Colonic mucosa (tissue), 4 donors: ENCODE results near the gene OR5AL1. TPM values are rescaled to one million over a fixed set of nuclear protein-coding genes. Genes with fewer than 3 reads are reported as not detected.
"Not testable (repeated sequence)": the region's sequence is repeated elsewhere in the genome, so short reads cannot be mapped to it uniquely, and the experiment has no call there.

Source experiments
- DNase-seq: peaks from one replicate; pipeline ENCODE4 v3.0.0-alpha.2; 2020
- H3K27ac ChIP-seq: fragments of 200-600 bp; one replicate; pipeline ENCODE4 v1.8.0; 2021
- H3K27me3 ChIP-seq: fragments of 200-600 bp; one replicate; pipeline ENCODE4 v1.8.0; 2021
- H3K36me3 ChIP-seq: fragments of 200-600 bp; one replicate; pipeline ENCODE4 v1.8.0; 2021
- H3K4me1 ChIP-seq: fragments of 200-600 bp; one replicate; pipeline ENCODE4 v1.8.0; 2021; ENCODE audit warnings: mild to moderate bottlenecking
- H3K4me3 ChIP-seq: fragments of 200-600 bp; one replicate; pipeline ENCODE4 v1.8.0; 2021
- H3K9ac ChIP-seq, 2 donors: one replicate each; pipeline ENCODE4 v1.7.0; 2013; ENCODE audit warnings: control low read depth in 2 of 2, low read depth in 2 of 2, low read length in 2 of 2
- H3K9me3 ChIP-seq: fragments of 200-600 bp; one replicate; pipeline ENCODE4 v1.8.0; 2021
- CTCF ChIP-seq: fragments of 200-600 bp; IDR thresholded peaks from one replicate; pipeline ENCODE4 v1.8.0; 2022; ENCODE audit warnings: antibody characterized with exemption, mild to moderate bottlenecking
- intact Hi-C: fragments of 100-400 bp; cut with DNase I; formaldehyde crosslinking; loops from one replicate; pipeline ENCODE4 v1.14.1; 2022
- total RNA-seq, 2 donors: library from RNA; stranded (reverse); fragmentation: NEBNext Ultra II Directional in 1 of 2; extraction: Animal tissue kit (Norgen Biotek cat#: 25700) in 1 of 2; gene quantifications; one replicate each; pipeline ENCODE4 v1.2.1, GENCODE V29; 2021
- donor health status: healthy.
- donor health status: DM: no; HTN: no; CAD: no.
- donor health status: DM: no; HTN: no; CAD: no.

The OR5AL1 gene
- total RNA-seq, result not detected

GRCh38 chr11:56412396-56412795, at the start of gene OR5AL1:
TSS of gene OR5AL1 (plus strand) at chr11:56412696.
- Histone ChIP-seq H3K36me3 (no peaks in the 10 kb centered on the region), H3K27me3 (no peaks in the 10 kb centered on the region), H3K27ac (no peak within 1 kb of the TSS), H3K9ac (no peak within 1 kb of the TSS), H3K9me3 (no peaks in the 10 kb centered on the region), H3K4me1 (no peaks in the 10 kb centered on the region), H3K4me3 (no peak within 1 kb of the TSS)
- no peak for TF ChIP-seq CTCF
- DNase-seq, result no peak
- intact Hi-C loops, result no loop called here

DNA sequence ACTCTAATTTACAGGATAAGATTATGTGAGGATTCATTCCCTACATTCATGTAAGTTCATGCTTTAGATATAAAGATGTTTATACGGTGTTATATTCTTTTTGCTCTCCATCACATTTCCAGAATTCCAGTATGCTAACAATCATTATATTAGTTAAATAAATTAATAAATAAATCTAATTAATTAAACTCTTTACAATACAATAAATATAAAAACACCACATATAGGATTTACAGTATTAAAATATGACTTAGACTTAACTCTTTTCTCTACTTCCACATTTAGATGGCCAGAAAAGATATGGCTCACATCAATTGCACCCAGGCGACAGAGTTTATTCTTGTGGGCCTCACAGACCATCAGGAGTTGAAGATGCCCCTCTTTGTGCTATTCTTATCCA, 37.2 kb upstream of the OR5AL1 start, which contains the start of gene OR8U1:
Gene OR8U1, plus strand, starts transcription at position 301 of the 400 bp plus-strand sequence. Its CDS starts 0 bp downstream, at position 301.
- TF ChIP-seq CTCF, result no peak
- Histone ChIP-seq H3K36me3 (no peaks in the 10 kb centered on the region), H3K4me1 (no peaks in the 10 kb centered on the region), H3K27ac (no peak within 1 kb of the TSS), H3K9me3 (no peaks in the 10 kb centered on the region), H3K27me3 (no peaks in the 10 kb centered on the region), H3K4me3 (no peak within 1 kb of the TSS), H3K9ac (no peak within 1 kb of the TSS)
- DNase-seq, result no peak
- intact Hi-C loops, result no loop called here

- no peak overlapping the region for H3K27ac ChIP-seq
- H3K27me3 ChIP-seq, result no peaks in the 10 kb centered on the region
- intact Hi-C loops, result loop anchor here (5.0 kb wide), 1 partner anchor 122 kb away; no protein-coding TSS in a partner anchor
- DNase-seq, result no peak
- no peak overlapping the region for H3K9ac ChIP-seq
- no peaks in the 10 kb centered on the region for H3K4me1 ChIP-seq
- H3K9me3 ChIP-seq, result no peaks in the 10 kb centered on the region
- no peak overlapping the region for H3K4me3 ChIP-seq
- no peaks in the 10 kb centered on the region for H3K36me3 ChIP-seq
- TF ChIP-seq CTCF, result no peak
These were observed 32.4 kb upstream of the OR5AL1 start for GRCh38 chr11:56380120-56380519.

DNA sequence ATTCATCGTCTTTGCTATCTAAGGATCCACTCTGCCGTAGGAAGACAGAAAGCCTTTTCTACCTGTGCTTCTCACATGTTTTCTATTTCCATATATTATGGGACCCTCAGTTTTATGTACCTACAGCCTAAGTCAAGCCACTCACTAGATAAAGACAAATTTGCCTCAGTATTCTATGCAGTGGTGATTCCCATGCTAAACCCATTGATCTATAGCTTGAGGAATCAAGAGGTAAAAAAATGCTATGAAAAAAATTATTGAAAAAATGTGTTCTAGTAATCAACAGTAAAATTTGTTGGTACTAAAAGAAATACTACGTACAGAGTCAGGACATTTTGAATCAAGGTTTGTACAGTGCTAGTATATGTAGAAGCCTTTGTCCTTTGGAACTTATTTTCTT, 18.1 kb upstream of the OR5AL1 start:
- TF ChIP-seq CTCF, result no peak
- Histone ChIP-seq H3K9me3 (no peaks in the 10 kb centered on the region), H3K9ac (no peak overlapping the region), H3K27ac (no peak overlapping the region), H3K36me3 (no peaks in the 10 kb centered on the region), H3K4me3 (no peak overlapping the region), H3K27me3 (no peaks in the 10 kb centered on the region), H3K4me1 (no peaks in the 10 kb centered on the region)
- no peak for DNase-seq
- intact Hi-C loops, result no loop called here

- Histone ChIP-seq H3K9ac (no peak overlapping the region), H3K27me3 (no peaks in the 10 kb centered on the region), H3K9me3 (no peaks in the 10 kb centered on the region), H3K4me1 (no peaks in the 10 kb centered on the region), H3K27ac (no peak overlapping the region), H3K4me3 (no peak overlapping the region), H3K36me3 (no peaks in the 10 kb centered on the region)
- no peak for DNase-seq
- intact Hi-C loops, result no loop called here
- no peak for TF ChIP-seq CTCF
These were observed 16.4 kb upstream of the OR5AL1 start for GRCh38 chr11:56396047-56396446.

- H3K9ac ChIP-seq, H3K27ac ChIP-seq, DNase-seq, H3K36me3 ChIP-seq, H3K27me3 ChIP-seq, H3K4me3 ChIP-seq, H3K4me1 ChIP-seq, H3K9me3 ChIP-seq, intact Hi-C loops: not testable (repeated sequence)
These were observed 10.5 kb upstream of the OR5AL1 start for GRCh38 chr11:56401858-56402461.
